Measurements from ENCODE around the gene CD200R1.
A peak's percentile ranks its signal among the peaks of the same experiment; 100 is the strongest.

Gene CD200R1

DNA sequence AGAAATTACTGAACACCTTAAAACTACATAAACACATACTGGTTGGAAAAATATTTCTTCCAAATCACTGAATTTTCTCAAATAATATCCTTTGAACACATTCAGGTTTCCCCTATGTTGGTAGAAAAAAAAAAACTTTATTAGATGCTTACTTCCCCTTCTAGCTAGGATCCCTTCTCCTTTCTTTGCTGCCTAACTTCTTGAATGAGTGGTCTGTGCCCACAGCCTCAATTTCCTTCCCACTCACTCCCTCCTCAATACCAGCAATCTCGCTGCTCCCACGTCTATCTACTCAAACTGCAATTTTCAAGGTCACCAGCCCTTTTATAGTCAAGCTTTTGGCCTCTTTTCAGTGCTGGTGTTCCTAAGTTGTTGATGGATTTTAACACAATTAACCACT is 8.3 kb downstream of the CD200R1 start:
- TF ChIP-seq CTCF (IDR thresholded peaks at IDR 0.05; ENCODE audit: low read depth, low read length, missing control alignments) = no peak
- H3K4me3 ChIP-seq (ENCODE audit: low read depth, low read length) = no peak overlapping the region
- no peak for DNase-seq (ENCODE audit: low read depth)

DNA sequence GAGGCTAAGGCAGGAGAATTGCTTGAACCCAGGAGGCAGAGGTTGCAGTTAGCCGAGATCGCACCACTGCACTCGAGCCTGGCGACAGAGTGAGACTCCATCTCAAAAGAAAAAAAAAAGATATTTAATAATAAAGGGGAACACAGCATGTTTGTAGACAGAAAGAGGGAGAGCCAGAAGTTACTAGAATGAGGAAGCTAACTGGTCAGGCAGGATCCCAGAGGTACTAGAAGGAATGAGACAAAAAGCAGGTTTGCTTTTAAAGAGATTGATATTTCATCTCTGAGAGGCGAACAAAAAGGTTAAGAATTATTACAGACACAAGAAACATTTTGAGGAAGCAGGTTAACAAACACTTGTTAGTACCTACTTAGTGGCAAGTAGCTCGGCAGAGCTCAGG is 9.2 kb downstream of the CD200R1 start:
- DNase-seq (ENCODE audit: low read depth) = no peak
- no peak overlapping the region for H3K4me3 ChIP-seq (ENCODE audit: low read depth, low read length)
- no peak for TF ChIP-seq CTCF (IDR thresholded peaks at IDR 0.05; ENCODE audit: low read depth, low read length, missing control alignments)

DNA sequence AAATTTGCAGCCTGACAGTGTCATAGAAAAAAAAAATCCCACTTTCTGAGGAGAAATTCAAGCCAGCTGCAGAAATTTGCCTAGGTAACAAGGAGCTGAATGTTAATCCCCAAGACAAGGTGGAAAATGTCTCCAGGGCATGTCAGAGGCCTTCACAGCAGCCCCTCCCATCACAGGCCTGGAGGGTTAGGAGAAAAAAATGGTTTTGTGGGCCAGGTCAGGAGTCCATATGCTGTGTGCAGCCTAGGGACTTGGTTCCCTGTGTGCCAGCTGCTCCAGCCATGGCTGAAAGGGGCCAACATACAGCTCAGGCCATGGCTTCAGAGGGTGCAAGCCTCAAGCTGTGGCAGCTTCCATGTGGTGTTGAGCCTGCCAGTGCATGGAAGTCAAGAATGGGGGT is 11.2 kb downstream of the CD200R1 start:
- DNase-seq (ENCODE audit: low read depth) = no peak
- TF ChIP-seq CTCF (IDR thresholded peaks at IDR 0.05; ENCODE audit: low read depth, low read length, missing control alignments) = no peak
- H3K4me3 ChIP-seq (ENCODE audit: low read depth, low read length) = no peak overlapping the region

DNA sequence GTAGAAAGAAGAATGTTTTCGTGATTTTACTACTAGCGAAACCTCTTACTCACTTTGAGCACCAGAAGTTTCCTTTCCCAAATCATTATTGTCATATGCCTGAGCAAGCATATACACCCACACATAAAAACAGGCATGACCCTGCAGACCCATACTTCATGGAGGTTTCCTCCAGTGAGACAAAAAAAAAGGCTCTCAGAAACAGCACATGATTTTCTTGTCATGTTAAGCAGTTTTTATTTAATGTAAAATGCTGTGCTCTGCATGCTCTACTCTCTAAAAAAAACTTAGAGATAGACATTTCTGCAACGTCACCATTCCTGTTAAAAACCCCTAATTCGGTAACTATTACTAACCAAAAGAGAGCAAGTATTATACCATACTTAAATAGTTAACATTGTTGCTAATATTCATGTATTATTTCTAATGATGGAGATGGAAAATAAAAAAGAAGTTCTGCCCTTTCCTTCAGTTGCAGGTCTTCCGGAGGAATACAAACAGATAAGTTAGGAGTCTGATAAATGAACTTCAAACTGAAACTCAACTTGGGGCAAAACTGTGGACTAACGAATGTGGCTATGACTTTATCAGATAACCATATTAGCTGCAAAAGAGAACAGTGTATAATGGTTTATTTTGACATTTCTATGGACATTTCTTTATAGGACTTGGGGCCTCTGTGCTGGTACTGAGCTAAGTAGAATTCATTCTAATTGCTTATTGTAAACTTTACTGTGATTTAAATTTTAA is 15.9 kb downstream of the CD200R1 start:
- no peak overlapping the region for H3K4me3 ChIP-seq (ENCODE audit: low read depth, low read length)
- no peak for TF ChIP-seq CTCF (IDR thresholded peaks at IDR 0.05; ENCODE audit: low read depth, low read length, missing control alignments)
- DNase-seq (ENCODE audit: low read depth) = peak; percentile 26

GRCh38 chr3:112956351-112956750 is 18.6 kb downstream of the CD200R1 start:
- no peak overlapping the region for H3K4me3 ChIP-seq (ENCODE audit: low read depth, low read length)
- DNase-seq (ENCODE audit: low read depth) = no peak
- TF ChIP-seq CTCF (IDR thresholded peaks at IDR 0.05; ENCODE audit: low read depth, low read length, missing control alignments) = no peak

GRCh38 chr3:112948346-112948838 is 26.5 kb downstream of the CD200R1 start:
- H3K4me3 ChIP-seq (ENCODE audit: low read depth, low read length) = no peak overlapping the region
- no peak for TF ChIP-seq CTCF (IDR thresholded peaks at IDR 0.05; ENCODE audit: low read depth, low read length, missing control alignments)
- DNase-seq (ENCODE audit: low read depth) = no peak

All from GM12864 (cell line).